ENCODE data around the gene CCNY.

DNA sequence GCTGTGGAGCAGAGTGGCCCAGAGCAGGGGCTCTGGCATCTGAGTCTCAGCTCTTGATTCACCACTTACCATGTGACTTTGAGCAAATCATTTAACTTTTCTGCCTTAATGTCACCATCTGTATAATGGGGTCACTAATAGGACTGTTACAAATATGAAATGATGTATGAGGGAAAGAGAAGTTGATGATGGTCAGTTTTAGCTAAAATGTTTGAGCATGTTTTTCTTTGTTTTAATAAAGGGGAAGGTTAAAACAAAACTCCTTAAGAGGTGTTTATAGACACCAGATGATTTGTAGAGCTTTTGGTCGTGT is 81.0 kb downstream of the CCNY start:
- TF ChIP-seq POLR2A (IDR thresholded peaks at IDR 0.05): no peak
- TF ChIP-seq, protein P1, sequence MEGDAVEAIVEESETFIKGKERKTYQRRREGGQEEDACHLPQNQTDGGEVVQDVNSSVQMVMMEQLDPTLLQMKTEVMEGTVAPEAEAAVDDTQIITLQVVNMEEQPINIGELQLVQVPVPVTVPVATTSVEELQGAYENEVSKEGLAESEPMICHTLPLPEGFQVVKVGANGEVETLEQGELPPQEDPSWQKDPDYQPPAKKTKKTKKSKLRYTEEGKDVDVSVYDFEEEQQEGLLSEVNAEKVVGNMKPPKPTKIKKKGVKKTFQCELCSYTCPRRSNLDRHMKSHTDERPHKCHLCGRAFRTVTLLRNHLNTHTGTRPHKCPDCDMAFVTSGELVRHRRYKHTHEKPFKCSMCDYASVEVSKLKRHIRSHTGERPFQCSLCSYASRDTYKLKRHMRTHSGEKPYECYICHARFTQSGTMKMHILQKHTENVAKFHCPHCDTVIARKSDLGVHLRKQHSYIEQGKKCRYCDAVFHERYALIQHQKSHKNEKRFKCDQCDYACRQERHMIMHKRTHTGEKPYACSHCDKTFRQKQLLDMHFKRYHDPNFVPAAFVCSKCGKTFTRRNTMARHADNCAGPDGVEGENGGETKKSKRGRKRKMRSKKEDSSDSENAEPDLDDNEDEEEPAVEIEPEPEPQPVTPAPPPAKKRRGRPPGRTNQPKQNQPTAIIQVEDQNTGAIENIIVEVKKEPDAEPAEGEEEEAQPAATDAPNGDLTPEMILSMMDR (IDR thresholded peaks at IDR 0.05 in 4 of 5, conservative IDR thresholded peaks at IDR 0.05 in 1 of 5): no peak
